PC-3 (cell line): Measurements from ENCODE around the gene RBM6.

ENCODE experiments used
- EZH2 ChIP-seq: fragments of 300-600 bp; sonication (generic); IDR thresholded peaks from one replicate; pipeline ENCODE4 v1.6.1; 2017; ENCODE audit warnings: antibody characterized with exemption, mild to moderate bottlenecking, low read length; ENCODE audit not compliant: unreplicated experiment
- EZH2phosphoT487 ChIP-seq: fragments of 300-600 bp; sonication (generic); IDR thresholded peaks from 2 replicates; pipeline ENCODE4 v1.6.1; 2018; ENCODE audit warnings: mild to moderate bottlenecking, antibody characterized with exemption, low read length, borderline replicate concordance
- TF ChIP-seq, protein P1 (sequence below): fragments of 300-600 bp; sonication (generic); conservative IDR thresholded peaks from 2 replicates; pipeline ENCODE4 v1.5.1; 2017; ENCODE audit warnings: antibody characterized with exemption, low read depth, mild to moderate bottlenecking, low read length

DNA sequence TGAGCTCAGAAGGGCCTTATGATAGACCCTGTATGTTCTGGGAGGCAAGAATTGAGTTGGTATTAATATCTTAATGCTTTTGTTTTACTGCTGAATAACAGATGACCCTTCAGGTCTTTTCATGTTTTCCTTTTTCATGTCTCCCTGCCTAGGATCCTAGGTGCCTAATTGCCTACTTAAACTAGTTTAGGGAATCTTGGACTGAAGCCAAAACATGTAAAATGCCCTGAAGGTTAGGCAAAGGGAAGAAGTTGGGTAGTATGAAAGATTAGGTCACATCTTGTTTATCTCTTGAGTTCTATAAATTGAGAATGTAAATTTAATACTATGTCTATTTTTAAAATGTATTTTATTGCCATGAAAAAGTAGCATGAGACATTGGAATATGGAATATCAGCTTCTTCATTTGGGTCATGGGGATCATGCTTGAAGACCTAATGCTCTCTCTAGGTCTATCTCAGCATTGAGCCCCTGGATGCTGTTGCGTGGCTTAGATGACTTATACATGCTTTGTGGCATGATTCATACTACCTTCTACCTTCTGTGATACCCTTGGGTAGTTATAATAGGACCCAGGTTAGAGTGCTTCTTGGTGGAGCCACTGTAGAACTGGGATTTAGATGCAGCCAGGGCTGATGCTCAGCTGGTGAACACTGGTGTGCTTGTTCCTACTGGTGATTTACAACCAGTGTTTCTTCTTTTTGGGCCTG, 26.4 kb downstream of the RBM6 start:
- TF ChIP-seq EZH2phosphoT487 (no peak), EZH2 (no peak)
- TF ChIP-seq, protein P1, sequence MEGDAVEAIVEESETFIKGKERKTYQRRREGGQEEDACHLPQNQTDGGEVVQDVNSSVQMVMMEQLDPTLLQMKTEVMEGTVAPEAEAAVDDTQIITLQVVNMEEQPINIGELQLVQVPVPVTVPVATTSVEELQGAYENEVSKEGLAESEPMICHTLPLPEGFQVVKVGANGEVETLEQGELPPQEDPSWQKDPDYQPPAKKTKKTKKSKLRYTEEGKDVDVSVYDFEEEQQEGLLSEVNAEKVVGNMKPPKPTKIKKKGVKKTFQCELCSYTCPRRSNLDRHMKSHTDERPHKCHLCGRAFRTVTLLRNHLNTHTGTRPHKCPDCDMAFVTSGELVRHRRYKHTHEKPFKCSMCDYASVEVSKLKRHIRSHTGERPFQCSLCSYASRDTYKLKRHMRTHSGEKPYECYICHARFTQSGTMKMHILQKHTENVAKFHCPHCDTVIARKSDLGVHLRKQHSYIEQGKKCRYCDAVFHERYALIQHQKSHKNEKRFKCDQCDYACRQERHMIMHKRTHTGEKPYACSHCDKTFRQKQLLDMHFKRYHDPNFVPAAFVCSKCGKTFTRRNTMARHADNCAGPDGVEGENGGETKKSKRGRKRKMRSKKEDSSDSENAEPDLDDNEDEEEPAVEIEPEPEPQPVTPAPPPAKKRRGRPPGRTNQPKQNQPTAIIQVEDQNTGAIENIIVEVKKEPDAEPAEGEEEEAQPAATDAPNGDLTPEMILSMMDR, result no peak
